T-helper 1 cell treated with Interleukin-12 subunit alpha and Interleukin-12 subunit beta and Interleukin-4 antibody, amounts not matched to agents 30 ng/mL and 1 ng/mL, for 36 hours (primary cell): ENCODE measurements around the gene RNPS1. TPM values are rescaled to one million over a fixed set of nuclear protein-coding genes. Genes with fewer than 3 reads are reported as not detected.

Source experiments
- total RNA-seq: library from RNA; stranded (reverse); gene quantifications from 2 replicates; pipeline ENCODE4 v1.2.3, GENCODE V29; 2022

The RNPS1 gene
- total RNA-seq, 1 donor from 2014 or later, result 260 TPM

Other genes starting within 250 kb of the RNPS1 start
- gene NPW, start 248.3 kb downstream of the RNPS1 start, total RNA-seq, result 0.37 and 1.1 TPM in 2 replicates
- 1.9 and 2.4 TPM in 2 replicates for gene NHERF2, start 241.2 kb downstream of the RNPS1 start, total RNA-seq
- 24.2 and 31.1 TPM in 2 replicates for gene NTHL1, start 220.3 kb downstream of the RNPS1 start, total RNA-seq
- gene TSC2, start 220.1 kb downstream of the RNPS1 start, total RNA-seq, result 130 and 131 TPM in 2 replicates
- gene PKD1, start 132.2 kb downstream of the RNPS1 start, total RNA-seq, result 77.2 and 78.4 TPM in 2 replicates
- gene RAB26, start 119.5 kb downstream of the RNPS1 start, total RNA-seq, result 0.44 TPM in 1 of 2 replicates, not detected in the other
- 56.7 and 57.3 TPM in 2 replicates for gene TRAF7, start 112.3 kb downstream of the RNPS1 start, total RNA-seq
- gene CASKIN1, start 71.5 kb downstream of the RNPS1 start, total RNA-seq, result 0.05 TPM in 2 replicates
- 36.8 and 38.3 TPM in 2 replicates for gene MLST8, start 62.7 kb downstream of the RNPS1 start, total RNA-seq
- gene BRICD5, start 57.3 kb downstream of the RNPS1 start, total RNA-seq, result 7.6 and 12.5 TPM in 2 replicates
- gene PGP, start 53.3 kb downstream of the RNPS1 start, total RNA-seq, result 22.3 and 24.0 TPM in 2 replicates
- gene E4F1, start 44.5 kb downstream of the RNPS1 start, total RNA-seq, result 30.5 and 33.8 TPM in 2 replicates
- 3.1 and 3.2 TPM in 2 replicates for gene DNASE1L2, start 31.7 kb downstream of the RNPS1 start, total RNA-seq
- 30.1 and 33.4 TPM in 2 replicates for gene ECI1, start 16.5 kb downstream of the RNPS1 start, total RNA-seq
- gene ABCA3, start 72.6 kb upstream of the RNPS1 start, total RNA-seq, result 7.3 and 7.9 TPM in 2 replicates
- gene CCNF, start 161.3 kb upstream of the RNPS1 start, total RNA-seq, result 56.3 and 58.8 TPM in 2 replicates
- gene TEDC2, start 192.0 kb upstream of the RNPS1 start, total RNA-seq, result 19.0 and 19.6 TPM in 2 replicates
- gene NTN3, start 203.2 kb upstream of the RNPS1 start, total RNA-seq, result not detected in 2 replicates
- gene TBC1D24, start 207.0 kb upstream of the RNPS1 start, total RNA-seq, result 10.1 and 11.3 TPM in 2 replicates
- 113 and 117 TPM in 2 replicates for gene ATP6V0C, start 245.8 kb upstream of the RNPS1 start, total RNA-seq